Muscle layer of colon (tissue), 2 donors: ENCODE data around the gene STAB1.

Source experiments
- H3K27ac ChIP-seq: one replicate; pipeline ENCODE4 v1.7.0; 2013; ENCODE audit warnings: low read depth, mild to moderate bottlenecking, low read length, moderate library complexity
- H3K27me3 ChIP-seq, 2 donors: one replicate each; pipeline ENCODE4 v1.7.0; 2013; ENCODE audit warnings: low read length in 2 of 2, mild to moderate bottlenecking in 2 of 2; ENCODE audit not compliant: insufficient read depth in 2 of 2, control insufficient read depth in 1 of 2
- H3K36me3 ChIP-seq: one replicate; pipeline ENCODE4 v1.7.0; 2013; ENCODE audit warnings: mild to moderate bottlenecking, low read length; ENCODE audit not compliant: insufficient read depth
- H3K4me1 ChIP-seq: one replicate; pipeline ENCODE4 v1.7.0; 2013; ENCODE audit warnings: mild to moderate bottlenecking, low read length; ENCODE audit not compliant: insufficient read depth
- H3K4me3 ChIP-seq, 2 donors: one replicate each; pipeline ENCODE4 v1.7.0; 2013; ENCODE audit warnings: low read length in 2 of 2, low read depth in 1 of 2, mild to moderate bottlenecking in 1 of 2, moderate library complexity in 1 of 2
- H3K9ac ChIP-seq: one replicate; pipeline ENCODE4 v1.7.0; 2013; ENCODE audit warnings: low read length
- H3K9me3 ChIP-seq: one replicate; pipeline ENCODE4 v1.7.0; 2013; ENCODE audit warnings: mild to moderate bottlenecking, low read length
- donor health status: abdominal sarcoma.
- donor health status: Adenocarcinoma of cecum.

STAB1 gene

DNA sequence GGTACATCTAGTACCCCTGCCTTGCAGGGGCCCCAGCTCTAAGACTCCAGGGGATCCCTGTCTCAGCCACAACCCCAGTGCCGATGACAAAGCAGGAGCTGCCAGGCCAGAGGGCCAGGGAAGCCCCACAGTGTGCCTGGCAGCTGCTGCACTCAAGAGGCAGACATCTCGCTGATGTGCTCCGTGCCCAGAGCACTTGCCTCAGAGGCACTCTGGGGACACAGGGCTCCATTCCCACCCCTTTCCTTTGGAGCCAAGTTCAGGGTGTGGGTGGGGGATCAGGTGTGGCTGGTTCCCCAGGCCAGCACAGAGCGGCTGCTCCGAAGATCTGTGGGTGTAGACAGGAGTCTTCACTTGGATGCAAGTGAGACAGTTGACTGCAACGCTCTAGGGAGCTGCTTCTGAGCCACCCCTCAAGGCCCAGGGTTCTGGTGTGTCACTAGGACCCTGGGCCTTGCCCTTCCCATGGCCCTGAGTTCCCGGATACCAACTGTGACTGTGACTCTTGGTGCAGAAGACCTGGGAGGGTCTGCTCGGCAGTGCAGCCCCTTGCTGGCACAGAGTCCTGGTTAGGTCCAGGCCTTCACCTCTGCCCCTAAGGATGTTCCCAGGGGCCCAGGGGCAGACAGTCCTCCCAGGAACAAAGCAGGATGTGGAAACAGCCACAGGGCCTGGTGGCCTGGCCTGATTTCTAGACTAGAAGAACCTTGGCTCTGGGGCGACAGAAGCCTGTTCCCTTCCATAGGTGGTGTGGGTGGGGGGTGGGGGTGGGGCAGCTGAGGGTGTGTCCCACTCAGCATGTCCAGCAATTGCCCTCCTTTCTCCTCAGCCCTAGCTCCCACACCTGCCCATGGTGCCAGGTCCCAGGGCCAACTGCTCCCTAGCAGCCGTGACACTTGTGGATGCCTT lies 36.0 kb downstream of the STAB1 start:
- Histone ChIP-seq H3K27ac (no peak overlapping the region), H3K36me3 (peaks cover 5% of the 10 kb centered on the region), H3K9me3 (no peaks in the 10 kb centered on the region), H3K4me3 (no peak overlapping the region), H3K27me3 (no peaks in the 10 kb centered on the region), H3K4me1 (peaks cover 17% of the 10 kb centered on the region), H3K9ac (no peak overlapping the region)

DNA sequence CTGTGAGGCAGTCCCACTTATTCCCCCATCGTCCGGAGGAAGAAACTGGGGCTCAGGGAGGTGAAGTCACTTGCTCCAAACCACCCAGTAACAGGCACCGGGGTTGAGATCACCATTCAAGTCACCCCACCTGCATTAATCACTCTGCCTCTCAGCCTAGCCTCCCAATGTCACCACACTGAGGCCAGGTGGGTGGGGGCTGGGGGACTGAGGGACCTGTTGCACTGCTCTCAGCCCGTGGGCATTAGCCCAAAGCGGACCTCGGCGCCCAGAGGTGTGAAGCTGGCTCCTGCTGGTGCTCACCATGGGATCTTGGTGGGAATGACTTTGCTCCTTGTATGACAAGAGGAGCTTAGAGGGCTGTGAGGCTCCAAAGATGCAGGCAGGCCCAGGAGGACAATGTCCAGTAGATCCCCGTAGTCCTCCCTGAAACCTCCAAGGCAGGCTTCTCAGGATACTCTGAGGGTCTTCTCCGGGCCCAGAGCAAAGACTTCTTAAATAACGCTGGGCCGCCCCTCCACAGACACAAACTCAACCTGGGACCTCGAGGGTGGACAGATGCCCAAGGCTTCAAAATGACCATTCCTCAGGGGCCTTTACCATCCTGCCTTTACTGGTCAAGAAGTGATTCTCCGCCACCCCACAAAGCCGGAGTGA lies 36.9 kb downstream of the STAB1 start:
- no peak overlapping the region for H3K27ac ChIP-seq
- no peak overlapping the region for H3K4me3 ChIP-seq

DNA sequence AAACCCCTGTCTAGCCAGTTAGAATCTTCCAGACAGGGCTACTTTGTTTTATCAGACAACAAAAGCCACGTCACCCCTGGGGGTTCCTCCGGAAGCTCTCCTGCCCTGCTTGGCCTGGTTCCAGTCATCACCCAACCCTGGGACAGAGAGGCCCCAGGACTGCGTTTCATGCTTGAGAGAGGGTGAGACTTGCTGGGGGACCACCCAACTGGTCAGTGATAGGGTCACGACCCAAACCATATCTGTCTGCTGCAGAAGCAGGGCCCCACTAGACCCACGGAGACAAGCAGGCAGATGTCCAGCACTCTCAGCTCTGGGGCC lies 37.3 kb downstream of the STAB1 start:
- Histone ChIP-seq H3K4me1 (peaks cover 20% of the 10 kb centered on the region), H3K9me3 (no peaks in the 10 kb centered on the region), H3K27ac (no peak overlapping the region), H3K27me3 (no peaks in the 10 kb centered on the region), H3K9ac (no peak overlapping the region), H3K4me3 (peak overlapping the region in 1 of 2 donors; percentile 23), H3K36me3 (peaks cover 3% of the 10 kb centered on the region)

More for the DNA sequence above, 36.9 kb downstream of the STAB1 start:
- H3K4me1 ChIP-seq, result peaks cover 17% of the 10 kb centered on the region
- H3K27me3 ChIP-seq, result no peaks in the 10 kb centered on the region
- H3K9ac ChIP-seq, result no peak overlapping the region
- H3K9me3 ChIP-seq, result no peaks in the 10 kb centered on the region
- H3K36me3 ChIP-seq, result peaks cover 5% of the 10 kb centered on the region

DNA sequence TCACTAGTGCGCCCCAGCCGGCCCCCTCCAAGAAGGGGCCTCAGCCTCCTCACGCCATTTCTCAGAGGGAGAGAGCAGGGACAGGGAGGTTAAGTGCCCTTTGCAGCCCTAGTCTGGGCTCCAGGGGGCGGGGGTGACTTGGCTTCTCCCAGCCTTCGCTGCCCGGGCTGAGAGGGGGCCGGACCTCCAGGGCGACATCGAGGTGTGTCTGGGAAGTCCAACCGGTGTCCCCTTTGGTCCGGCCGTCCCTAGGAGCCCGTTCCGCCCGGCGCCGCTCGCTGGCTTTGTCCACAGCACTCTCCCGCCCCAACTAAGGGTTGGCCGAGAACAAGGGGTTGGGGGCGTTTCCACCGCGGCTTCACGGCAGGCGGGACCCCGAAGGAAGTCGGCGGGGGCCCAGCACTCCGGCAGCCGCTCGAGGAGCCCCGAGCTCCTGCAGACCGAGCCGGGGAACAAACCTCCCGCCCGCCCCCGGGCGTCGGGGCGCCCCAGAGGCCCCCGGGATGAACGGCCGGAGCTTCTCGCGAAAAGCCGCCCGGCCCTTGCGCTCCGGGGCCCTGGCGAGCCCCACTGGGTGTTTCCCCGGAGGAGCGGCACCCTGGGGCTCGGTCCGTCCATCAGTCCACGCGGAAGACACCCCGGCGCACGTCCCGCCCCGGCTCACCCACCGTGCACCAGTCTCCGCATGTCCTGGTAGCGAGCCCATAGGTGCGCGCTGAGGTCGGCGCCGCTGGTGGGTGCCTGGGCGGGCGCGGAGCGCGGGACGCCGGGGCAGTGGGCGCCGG lies 37.9 kb downstream of the STAB1 start:
- peak overlapping the region; percentile 23 to 42 for H3K4me3 ChIP-seq
- no peaks in the 10 kb centered on the region for H3K9me3 ChIP-seq
- no peaks in the 10 kb centered on the region for H3K36me3 ChIP-seq
- no peaks in the 10 kb centered on the region for H3K27me3 ChIP-seq
- H3K4me1 ChIP-seq, result peaks cover 26% of the 10 kb centered on the region
- H3K9ac ChIP-seq, result no peak overlapping the region
- H3K27ac ChIP-seq, result peak overlapping the region; percentile 23

DNA sequence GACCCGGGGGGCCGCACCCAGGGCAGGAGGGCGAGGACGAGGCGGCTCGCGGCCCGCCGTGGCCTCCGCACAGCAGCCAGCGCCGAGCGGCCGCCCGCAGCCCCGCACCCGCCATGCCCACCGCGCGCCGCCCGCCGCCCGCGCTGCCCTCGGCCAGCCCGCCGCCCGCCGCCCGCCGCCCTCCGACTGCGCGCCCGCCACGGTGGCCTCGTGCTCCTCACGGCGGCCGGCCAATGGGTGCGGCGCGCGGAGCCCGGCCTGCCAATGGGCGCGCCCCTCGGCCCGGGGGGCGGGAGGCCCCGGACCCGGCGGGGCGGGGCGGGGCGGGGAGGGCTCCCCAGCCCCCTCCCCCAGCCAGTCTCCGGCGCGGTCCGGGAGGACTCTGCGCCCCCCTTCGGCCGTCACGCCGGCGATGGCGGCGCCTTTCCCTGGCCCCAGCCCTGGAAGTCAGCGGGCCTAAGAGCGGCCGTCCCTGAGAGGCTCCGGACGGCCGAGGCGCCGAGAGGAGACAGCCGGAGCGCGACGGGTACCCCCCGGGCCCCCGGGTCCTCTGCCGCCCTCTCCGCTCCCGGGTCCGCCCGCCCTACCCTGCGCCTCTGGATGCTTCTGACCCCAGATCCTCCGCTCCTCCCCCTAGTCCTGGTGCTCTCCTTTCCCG lies 38.6 kb downstream of the STAB1 start, which contains the start of gene NT5DC2:
Gene NT5DC2 (minus strand): TSS at position 235 of the 658 bp plus-strand sequence. CDS start 120 bp downstream, at position 115.
- Histone ChIP-seq H3K36me3 (no peaks in the 10 kb centered on the region), H3K9ac (no peak within 1 kb of the TSS), H3K27me3 (no peaks in the 10 kb centered on the region), H3K9me3 (no peaks in the 10 kb centered on the region), H3K27ac (peak within 1 kb of the TSS; percentile 63), H3K4me3 (peak within 1 kb of the TSS; percentile 54 to 61), H3K4me1 (peaks cover 30% of the 10 kb centered on the region)

DNA sequence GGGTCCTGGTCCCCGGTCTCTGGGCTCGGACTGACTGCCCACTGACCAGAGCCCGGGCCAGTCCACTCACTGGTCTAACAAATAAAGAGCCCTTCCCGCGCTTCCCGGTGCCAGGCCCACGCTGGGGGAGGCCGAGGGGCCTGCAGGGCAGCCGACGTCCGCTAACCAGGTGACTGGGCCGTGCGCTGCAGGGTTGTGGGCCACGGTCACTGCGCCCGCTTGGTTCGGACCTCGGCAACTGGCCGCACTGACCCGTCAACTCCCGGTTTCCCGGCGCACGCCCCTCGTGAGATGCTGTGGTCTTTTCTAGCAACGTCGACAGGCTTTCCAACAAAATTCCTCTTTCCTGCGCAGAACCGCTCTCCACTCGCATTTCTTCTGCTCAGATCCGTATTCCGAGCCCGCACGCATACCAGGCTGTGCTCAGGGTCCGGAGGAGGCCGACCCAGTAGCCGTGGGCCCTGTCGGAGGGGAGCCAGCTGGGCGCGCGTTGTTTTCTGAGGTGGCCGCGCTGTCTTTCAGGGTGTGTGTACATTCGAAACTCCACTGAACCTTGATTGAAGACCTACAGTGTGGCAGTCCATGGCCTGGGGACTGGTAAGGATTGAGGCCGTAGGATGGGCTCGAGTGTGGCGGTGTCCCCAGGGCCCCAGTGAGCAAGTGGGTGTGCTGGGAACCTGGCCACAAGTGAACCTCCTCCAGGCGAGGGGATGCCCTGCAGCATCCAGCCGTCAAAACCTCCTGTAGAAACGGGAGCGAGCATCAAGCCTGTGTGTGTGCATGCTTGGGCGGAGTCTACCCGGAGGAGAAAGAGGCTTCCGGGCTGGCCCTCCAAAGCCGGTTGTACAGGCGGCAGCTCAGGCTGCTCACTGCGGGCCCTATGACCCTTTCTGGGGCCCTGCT lies 39.4 kb downstream of the STAB1 start:
- Histone ChIP-seq H3K36me3 (no peaks in the 10 kb centered on the region), H3K4me1 (peaks cover 37% of the 10 kb centered on the region), H3K4me3 (peak overlapping the region; percentile 54 to 61), H3K9ac (no peak overlapping the region), H3K9me3 (no peaks in the 10 kb centered on the region), H3K27ac (peak overlapping the region; percentile 63), H3K27me3 (no peaks in the 10 kb centered on the region)

DNA sequence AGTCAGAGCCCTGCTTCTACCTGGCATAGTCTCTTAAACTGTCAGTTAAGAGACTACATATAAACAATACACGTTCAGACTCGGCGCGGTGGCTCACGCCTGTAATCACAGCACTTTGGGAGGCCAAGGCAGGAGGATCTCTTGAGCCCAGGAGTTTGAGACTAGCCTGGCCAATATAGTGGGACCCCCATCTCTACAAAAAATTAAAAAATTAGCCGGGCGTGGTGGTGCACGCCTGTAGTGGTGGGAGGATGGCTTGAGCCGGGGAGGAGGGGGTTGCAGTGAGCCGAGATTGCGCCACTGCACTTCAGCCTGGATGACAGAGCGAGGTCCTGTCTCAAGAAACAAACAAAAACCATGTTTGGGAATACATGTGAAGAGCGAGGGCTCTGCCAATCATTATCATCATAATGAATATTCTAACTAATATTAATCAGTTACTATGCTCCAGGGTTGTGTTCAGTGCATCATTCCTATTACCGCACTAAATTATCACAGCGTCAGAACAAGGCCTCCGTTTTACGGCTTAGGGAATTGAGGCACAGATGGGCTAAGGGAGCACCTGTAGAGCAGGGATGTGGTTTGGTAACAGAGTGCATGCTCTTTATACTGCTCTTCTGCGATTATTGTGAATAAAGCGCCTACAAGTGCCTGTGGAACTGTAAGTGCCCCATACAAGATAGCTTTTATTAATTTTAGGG lies 40.4 kb downstream of the STAB1 start:
- Histone ChIP-seq H3K9ac (no peak overlapping the region), H3K4me1 (peaks cover 37% of the 10 kb centered on the region)

DNA sequence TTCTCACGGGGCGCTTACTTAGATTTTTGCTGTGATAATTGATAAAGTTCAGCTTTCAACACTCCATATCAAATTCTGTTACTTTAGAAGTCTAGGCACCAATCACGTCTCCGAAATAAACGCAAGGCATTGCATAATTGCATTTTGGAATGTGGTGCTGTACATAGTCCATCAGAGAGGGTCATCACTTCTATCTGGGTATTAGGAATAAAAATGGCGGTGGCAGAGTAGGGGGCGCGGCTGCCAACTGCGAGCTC lies 40.9 kb downstream of the STAB1 start:
- H3K4me3 ChIP-seq, result peak overlapping the region; percentile 21 to 38

More for the DNA sequence above, 40.4 kb downstream of the STAB1 start:
- Histone ChIP-seq H3K27ac (peak overlapping the region; percentile 54), H3K27me3 (no peaks in the 10 kb centered on the region), H3K9me3 (no peaks in the 10 kb centered on the region), H3K4me3 (peak overlapping the region; percentile 21 to 38), H3K36me3 (peaks cover 5% of the 10 kb centered on the region)

DNA sequence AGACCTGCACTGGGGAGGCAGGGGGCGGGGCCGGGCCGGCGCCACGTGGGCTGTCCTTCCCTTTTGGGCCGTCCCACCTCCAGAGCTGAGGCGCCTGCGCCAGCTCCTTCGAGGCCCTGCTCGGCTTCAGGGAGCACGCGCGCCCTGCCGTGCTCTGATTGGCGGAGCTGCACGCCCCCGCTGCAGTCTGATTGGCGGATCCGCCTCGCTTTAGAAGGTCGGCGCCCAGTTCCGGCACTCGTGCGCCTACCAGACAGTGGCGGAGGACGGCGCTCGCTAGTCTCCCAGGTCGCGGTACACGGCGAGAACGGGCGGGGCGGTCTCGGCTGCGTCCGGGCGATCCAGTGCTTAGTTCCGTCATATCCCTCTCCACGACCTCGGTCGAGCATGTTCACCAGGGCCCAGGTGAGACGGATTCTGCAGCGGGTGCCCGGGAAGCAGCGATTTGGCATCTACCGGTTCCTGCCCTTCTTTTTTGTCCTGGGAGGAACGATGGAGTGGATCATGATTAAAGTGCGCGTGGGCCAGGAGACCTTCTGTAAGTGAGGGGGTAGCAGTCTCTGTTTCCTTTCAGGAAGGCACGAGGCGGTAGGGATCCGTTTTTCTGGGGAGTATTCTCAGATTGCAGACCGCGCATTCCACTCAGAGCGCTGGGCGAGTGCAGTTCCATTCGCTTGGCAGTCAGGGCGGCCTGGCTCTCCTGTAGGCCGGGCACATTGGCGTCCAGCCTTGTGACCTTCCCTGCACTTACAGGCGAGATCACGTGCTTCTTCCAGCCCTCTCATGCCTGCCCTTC lies 41.4 kb downstream of the STAB1 start, which contains the start of gene UQCC5:
Gene UQCC5 (plus strand): TSS at position 237 of the 796 bp plus-strand sequence. CDS start 151 bp downstream, at position 388.
- Histone ChIP-seq H3K36me3 (peaks cover 5% of the 10 kb centered on the region), H3K4me1 (peaks cover 37% of the 10 kb centered on the region), H3K9ac (peak within 1 kb of the TSS; percentile 47), H3K4me3 (peak within 1 kb of the TSS; percentile 74 to 84), H3K27me3 (no peaks in the 10 kb centered on the region), H3K9me3 (no peaks in the 10 kb centered on the region), H3K27ac (peak within 1 kb of the TSS; percentile 91)

More for the DNA sequence above, 40.9 kb downstream of the STAB1 start:
- H3K9ac ChIP-seq, result no peak overlapping the region
- H3K4me1 ChIP-seq, result peaks cover 37% of the 10 kb centered on the region
- peaks cover 5% of the 10 kb centered on the region for H3K36me3 ChIP-seq
- H3K27ac ChIP-seq, result peak overlapping the region; percentile 54
- H3K9me3 ChIP-seq, result no peaks in the 10 kb centered on the region
- H3K27me3 ChIP-seq, result no peaks in the 10 kb centered on the region
